Effector memory CD8-positive, alpha-beta T cell (primary cell): ENCODE measurements around the gene SLK.

Experiments
- ATAC-seq: fragments of 150-1000 bp; cut with Tn5 transposase; replicated peaks from 2 replicates; pipeline ENCODE4 v1.10.0; 2021; ENCODE audit warnings: mild to moderate bottlenecking, moderate library complexity
- DNase-seq, 3 experiments: peaks; one replicate each; pipeline ENCODE4 v3.0.0; 2021
- H3K27ac Mint-ChIP-seq, 2 donors: one replicate each; pipeline ENCODE4 v1.8.0; 2022; ENCODE audit warnings: mild to moderate bottlenecking in 2 of 2, mixed read lengths in 2 of 2, moderate library complexity in 2 of 2
- H3K27me3 Mint-ChIP-seq, 2 donors: one replicate each; pipeline ENCODE4 v1.8.0; 2022; ENCODE audit warnings: mixed read lengths in 2 of 2
- H3K36me3 Mint-ChIP-seq: one replicate; pipeline ENCODE4 v1.8.0; 2022; ENCODE audit warnings: mild to moderate bottlenecking, moderate library complexity, mixed read lengths; ENCODE audit not compliant: insufficient read depth
- H3K4me1 Mint-ChIP-seq, 2 donors: one replicate each; pipeline ENCODE4 v1.8.0; 2022; ENCODE audit warnings: low read depth in 2 of 2, mixed read lengths in 2 of 2
- H3K4me3 Mint-ChIP-seq, 2 donors: one replicate each; pipeline ENCODE4 v1.8.0; 2022; ENCODE audit warnings: mild to moderate bottlenecking in 2 of 2, mixed read lengths in 2 of 2, moderate library complexity in 2 of 2
- H3K9me3 Mint-ChIP-seq, 2 donors: one replicate each; pipeline ENCODE4 v1.8.0; 2022; ENCODE audit warnings: mixed read lengths in 2 of 2

The SLK gene

DNA sequence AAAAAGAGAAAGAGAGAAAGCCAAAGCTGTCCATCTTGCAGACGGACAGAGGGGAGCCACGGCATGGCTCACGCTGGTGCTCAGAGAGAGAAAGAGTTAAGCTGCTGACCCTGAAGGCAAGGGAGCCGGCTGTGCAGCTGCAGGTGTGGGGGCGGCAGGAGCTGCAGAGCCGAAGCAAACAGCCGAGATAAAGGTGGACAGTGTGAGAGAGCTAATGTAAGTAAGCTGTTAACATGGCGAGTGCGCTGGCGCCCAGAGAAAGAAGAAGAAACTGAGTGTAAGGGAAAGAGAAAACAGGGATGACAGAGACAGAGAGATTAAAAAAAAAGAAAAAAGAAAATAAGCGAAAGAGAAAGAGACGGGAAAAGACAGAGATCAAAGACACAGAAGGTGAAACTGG, 100.6 kb downstream of the SLK start:
- Mint-ChIP-seq H3K27ac (no peak overlapping the region), H3K4me1 (no peaks in the 10 kb centered on the region), H3K4me3 (no peak overlapping the region), H3K36me3 (no peaks in the 10 kb centered on the region), H3K27me3 (peaks cover 8 to 20% of the 10 kb centered on the region in 2 donors), H3K9me3 (no peaks in the 10 kb centered on the region)
- DNase-seq (no peak), ATAC-seq (no peak)

DNA sequence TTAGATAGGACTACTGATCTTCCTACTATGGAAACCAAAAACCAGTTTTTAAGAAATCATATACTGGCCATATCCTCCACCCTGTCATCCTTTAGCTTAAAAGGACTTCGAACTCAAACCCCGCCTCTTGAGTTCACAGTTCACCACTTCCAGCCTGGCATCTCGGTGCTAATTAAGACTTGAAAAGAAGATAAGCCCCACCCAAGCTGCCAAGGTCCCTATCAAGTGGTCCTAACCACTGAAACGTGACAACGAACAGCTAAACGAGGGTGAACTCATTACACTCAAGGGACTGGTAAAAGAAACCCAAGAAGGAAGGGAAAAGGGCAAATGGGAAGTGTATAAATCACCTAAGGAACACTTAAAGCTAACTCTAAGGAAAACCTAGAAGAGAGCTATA, 102.7 kb downstream of the SLK start:
- H3K4me1 Mint-ChIP-seq: no peaks in the 10 kb centered on the region
- H3K4me3 Mint-ChIP-seq: no peak overlapping the region
- H3K27ac Mint-ChIP-seq: no peak overlapping the region
- H3K9me3 Mint-ChIP-seq: no peaks in the 10 kb centered on the region
- peaks cover 8 to 11% of the 10 kb centered on the region in 2 donors for H3K27me3 Mint-ChIP-seq
- ATAC-seq: no peak
- H3K36me3 Mint-ChIP-seq: no peaks in the 10 kb centered on the region
- DNase-seq: no peak

DNA sequence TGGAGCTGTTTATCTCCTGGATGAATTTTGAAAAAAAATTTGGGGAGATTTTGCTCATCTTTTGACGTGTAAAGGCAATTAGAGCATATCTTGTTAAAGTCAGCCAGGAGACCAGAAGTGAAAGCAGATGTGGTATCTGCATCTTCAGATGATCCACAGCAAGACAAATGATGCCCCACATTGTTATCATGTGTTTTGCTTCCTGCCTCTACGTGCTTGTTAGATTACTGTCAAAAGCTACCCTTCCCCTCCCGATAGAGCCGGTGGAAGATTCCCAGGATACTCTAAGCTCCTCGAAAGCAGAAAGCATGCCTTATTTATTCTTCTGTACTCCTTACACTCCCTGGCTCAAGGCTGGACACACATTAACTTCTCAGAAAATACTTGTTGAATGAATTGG, 105.8 kb downstream of the SLK start:
- no peak overlapping the region for H3K4me3 Mint-ChIP-seq
- ATAC-seq (no peak), DNase-seq (no peak)
- H3K4me1 Mint-ChIP-seq: no peaks in the 10 kb centered on the region
- H3K9me3 Mint-ChIP-seq: no peaks in the 10 kb centered on the region
- no peaks in the 10 kb centered on the region for H3K36me3 Mint-ChIP-seq
- peaks cover 0 to 2% of the 10 kb centered on the region in 2 donors for H3K27me3 Mint-ChIP-seq
- no peak overlapping the region for H3K27ac Mint-ChIP-seq

DNA sequence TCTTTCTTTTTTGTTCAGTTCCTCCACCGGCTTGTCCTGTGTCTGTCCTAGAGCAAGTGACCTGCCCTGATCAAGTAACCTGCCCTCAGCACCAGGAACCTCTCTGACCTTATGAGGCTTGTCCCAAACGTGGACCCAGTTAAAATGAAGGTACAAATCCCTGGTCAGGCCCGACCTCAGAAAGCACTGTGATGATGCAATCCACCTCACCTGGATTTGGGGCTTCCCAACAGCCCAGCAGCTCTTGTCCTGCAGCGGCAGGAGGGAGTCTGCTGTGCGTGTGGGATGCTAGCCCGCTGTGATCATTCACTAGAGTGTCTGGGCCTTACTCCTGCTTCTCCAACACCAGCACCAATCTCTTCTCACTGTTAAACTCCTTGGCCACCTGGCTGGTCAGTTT, 107.6 kb downstream of the SLK start:
- Mint-ChIP-seq H3K27me3 (no peaks in the 10 kb centered on the region), H3K4me3 (no peak overlapping the region), H3K27ac (no peak overlapping the region), H3K36me3 (no peaks in the 10 kb centered on the region), H3K4me1 (no peaks in the 10 kb centered on the region), H3K9me3 (no peaks in the 10 kb centered on the region)
- DNase-seq (no peak), ATAC-seq (no peak)

DNA sequence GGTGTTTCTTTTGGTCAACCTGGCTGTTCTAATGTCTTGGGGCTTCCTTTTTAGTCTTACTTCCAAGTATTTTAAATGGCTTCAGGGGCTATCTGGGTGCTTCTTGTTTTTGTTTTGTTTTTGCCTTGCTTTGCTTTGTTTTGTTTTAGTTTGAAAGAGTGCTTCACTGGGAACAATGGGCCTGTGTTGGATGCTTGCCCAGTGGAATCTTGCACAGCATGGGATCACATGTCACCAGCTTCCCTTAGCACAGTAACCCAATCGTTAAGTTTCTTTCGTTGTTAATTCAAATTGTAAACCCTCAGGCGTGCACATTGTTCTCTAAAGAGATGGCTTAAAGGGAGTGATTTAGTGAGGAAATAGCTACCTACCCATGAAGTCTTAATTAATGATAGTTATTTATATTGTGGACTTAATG, 109.8 kb downstream of the SLK start:
- Mint-ChIP-seq H3K27me3 (no peaks in the 10 kb centered on the region), H3K36me3 (no peaks in the 10 kb centered on the region), H3K27ac (no peak overlapping the region), H3K9me3 (no peaks in the 10 kb centered on the region), H3K4me3 (no peak overlapping the region), H3K4me1 (no peaks in the 10 kb centered on the region)
- ATAC-seq (no peak), DNase-seq (no peak)

DNA sequence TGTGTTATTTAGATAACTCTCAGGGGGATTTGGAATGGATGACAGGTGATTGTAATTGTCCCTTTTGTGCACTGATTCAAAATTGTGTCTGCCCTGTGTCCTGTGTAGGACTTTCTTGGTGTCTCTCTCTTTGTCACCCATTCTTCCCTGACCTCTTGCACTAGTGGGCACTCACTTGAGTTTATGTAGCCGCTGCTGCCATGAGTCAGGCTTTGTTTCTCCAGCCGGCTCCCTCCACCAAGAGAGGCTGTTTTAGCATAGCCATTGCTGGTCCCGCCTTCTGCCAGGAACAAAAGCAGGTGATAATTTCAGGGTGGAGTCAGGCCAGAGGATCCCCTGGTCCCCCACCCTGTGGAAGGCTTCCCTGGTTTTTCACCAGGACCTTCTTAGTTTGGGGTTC, 110.3 kb downstream of the SLK start:
- no peak for ATAC-seq
- no peaks in the 10 kb centered on the region for H3K36me3 Mint-ChIP-seq
- no peaks in the 10 kb centered on the region for H3K27me3 Mint-ChIP-seq
- no peaks in the 10 kb centered on the region for H3K9me3 Mint-ChIP-seq
- no peaks in the 10 kb centered on the region for H3K4me1 Mint-ChIP-seq
- no peak for DNase-seq
- H3K27ac Mint-ChIP-seq: no peak overlapping the region
- H3K4me3 Mint-ChIP-seq: no peak overlapping the region

DNA sequence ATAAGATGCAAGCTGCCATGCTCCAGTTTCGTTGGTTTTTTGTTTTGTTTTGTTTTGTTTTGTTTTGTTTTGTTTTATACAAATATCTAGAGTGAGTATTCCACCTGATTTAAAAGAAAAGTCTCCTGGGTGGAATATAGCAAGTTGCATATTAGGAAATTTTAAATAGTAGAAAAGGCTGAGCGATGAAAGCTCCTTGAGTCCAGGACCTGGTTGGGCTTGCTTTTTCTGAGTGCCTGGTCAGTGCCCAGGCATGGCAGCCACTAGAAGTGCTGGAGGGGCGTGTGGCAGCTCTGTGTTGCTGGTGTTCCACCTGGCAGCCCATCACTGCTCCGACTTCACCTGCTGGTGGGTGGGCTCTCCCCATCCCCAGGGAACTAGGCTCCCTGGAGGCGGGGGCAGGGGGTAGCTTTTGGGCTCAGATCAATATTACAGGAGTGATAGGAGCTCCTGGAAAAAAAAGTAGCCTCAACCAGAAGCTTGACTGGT, 110.8 kb downstream of the SLK start:
- Mint-ChIP-seq H3K9me3 (no peaks in the 10 kb centered on the region), H3K27me3 (no peaks in the 10 kb centered on the region), H3K36me3 (no peaks in the 10 kb centered on the region), H3K4me1 (no peaks in the 10 kb centered on the region), H3K4me3 (no peak overlapping the region), H3K27ac (no peak overlapping the region)
- ATAC-seq (no peak), DNase-seq (no peak)
